ENCODE data around the gene BCAS4.
"Not testable (repeated sequence)": the region's sequence is repeated elsewhere in the genome, so short reads cannot be mapped to it uniquely, and the experiment has no call there.

- not testable (repeated sequence) for TF ChIP-seq CTCF (conservative IDR thresholded peaks at IDR 0.05); EZH2 (IDR thresholded peaks at IDR 0.05; ENCODE audit: low read depth)
Measured at GRCh38 chr20:50769551-50770085, 25.2 kb upstream of the BCAS4 start.

Measured in PC-9 (cell line).